ENCODE data around the gene KLK14.

- TF ChIP-seq, protein P1, sequence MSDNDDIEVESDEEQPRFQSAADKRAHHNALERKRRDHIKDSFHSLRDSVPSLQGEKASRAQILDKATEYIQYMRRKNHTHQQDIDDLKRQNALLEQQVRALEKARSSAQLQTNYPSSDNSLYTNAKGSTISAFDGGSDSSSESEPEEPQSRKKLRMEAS (IDR thresholded peaks at IDR 0.05), result no peak
- TF ChIP-seq YY1 (IDR thresholded peaks at IDR 0.05; ENCODE audit: extremely low read depth, insufficient replicate concordance, low read depth, low read length) (no peak), CTCF (IDR thresholded peaks at IDR 0.05 in 2 of 3, conservative IDR thresholded peaks at IDR 0.05 in 1 of 3; ENCODE audit: borderline replicate concordance in 1 of 3, insufficient read depth in 1 of 3, low read depth in 2 of 3, low read length in 2 of 3) (no peak), RAD21 (IDR thresholded peaks at IDR 0.05; ENCODE audit: low read depth) (no peak), ZNF274 (IDR thresholded peaks at IDR 0.05; ENCODE audit: low read depth, low read length) (no peak), POLR2A (IDR thresholded peaks at IDR 0.05; ENCODE audit: borderline replicate concordance, extremely low read depth, insufficient read depth, insufficient read length) (no peak), SIN3A (IDR thresholded peaks at IDR 0.05; ENCODE audit: low read depth) (no peak), POLR2AphosphoS5 (IDR thresholded peaks at IDR 0.05; ENCODE audit: low read depth, low read length) (no peak), JUND (IDR thresholded peaks at IDR 0.05) (no peak), EZH2phosphoT487 (IDR thresholded peaks at IDR 0.05; ENCODE audit: borderline replicate concordance) (no peak), EZH2 (IDR thresholded peaks at IDR 0.05) (no peak), TCF7L2 (IDR thresholded peaks at IDR 0.05; ENCODE audit: borderline replicate concordance, extremely low read depth, insufficient read depth, insufficient read length) (no peak)
- TF ChIP-seq, protein P2, sequence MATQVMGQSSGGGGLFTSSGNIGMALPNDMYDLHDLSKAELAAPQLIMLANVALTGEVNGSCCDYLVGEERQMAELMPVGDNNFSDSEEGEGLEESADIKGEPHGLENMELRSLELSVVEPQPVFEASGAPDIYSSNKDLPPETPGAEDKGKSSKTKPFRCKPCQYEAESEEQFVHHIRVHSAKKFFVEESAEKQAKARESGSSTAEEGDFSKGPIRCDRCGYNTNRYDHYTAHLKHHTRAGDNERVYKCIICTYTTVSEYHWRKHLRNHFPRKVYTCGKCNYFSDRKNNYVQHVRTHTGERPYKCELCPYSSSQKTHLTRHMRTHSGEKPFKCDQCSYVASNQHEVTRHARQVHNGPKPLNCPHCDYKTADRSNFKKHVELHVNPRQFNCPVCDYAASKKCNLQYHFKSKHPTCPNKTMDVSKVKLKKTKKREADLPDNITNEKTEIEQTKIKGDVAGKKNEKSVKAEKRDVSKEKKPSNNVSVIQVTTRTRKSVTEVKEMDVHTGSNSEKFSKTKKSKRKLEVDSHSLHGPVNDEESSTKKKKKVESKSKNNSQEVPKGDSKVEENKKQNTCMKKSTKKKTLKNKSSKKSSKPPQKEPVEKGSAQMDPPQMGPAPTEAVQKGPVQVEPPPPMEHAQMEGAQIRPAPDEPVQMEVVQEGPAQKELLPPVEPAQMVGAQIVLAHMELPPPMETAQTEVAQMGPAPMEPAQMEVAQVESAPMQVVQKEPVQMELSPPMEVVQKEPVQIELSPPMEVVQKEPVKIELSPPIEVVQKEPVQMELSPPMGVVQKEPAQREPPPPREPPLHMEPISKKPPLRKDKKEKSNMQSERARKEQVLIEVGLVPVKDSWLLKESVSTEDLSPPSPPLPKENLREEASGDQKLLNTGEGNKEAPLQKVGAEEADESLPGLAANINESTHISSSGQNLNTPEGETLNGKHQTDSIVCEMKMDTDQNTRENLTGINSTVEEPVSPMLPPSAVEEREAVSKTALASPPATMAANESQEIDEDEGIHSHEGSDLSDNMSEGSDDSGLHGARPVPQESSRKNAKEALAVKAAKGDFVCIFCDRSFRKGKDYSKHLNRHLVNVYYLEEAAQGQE (IDR thresholded peaks at IDR 0.05; ENCODE audit: low read depth), result no peak
These were observed 46.2 kb downstream of the KLK14 start for GRCh38 chr19:51036519-51036918.

Data from HCT116 (cell line).